IMR-90 (cell line): ENCODE data around the gene KMT2B.

Experiments
- CTCF ChIP-seq: conservative IDR thresholded peaks from 2 replicates; pipeline ENCODE4 v1.5.1; 2012; ENCODE audit warnings: mild to moderate bottlenecking, low read depth, low read length, improper control_type of control experiment
- MAFK ChIP-seq: IDR thresholded peaks from 2 replicates; pipeline ENCODE4 v1.6.1; 2012; ENCODE audit warnings: low read depth, low read length, improper control_type of control experiment
- MXI1 ChIP-seq: IDR thresholded peaks from 2 replicates; pipeline ENCODE4 v1.6.1; 2012; ENCODE audit warnings: low read depth, mild to moderate bottlenecking, low read length, moderate library complexity, borderline replicate concordance
- POLR2A ChIP-seq: IDR thresholded peaks from 2 replicates; pipeline ENCODE4 v1.6.1; 2012; ENCODE audit warnings: mild to moderate bottlenecking, low read depth, low read length
- RAD21 ChIP-seq: IDR thresholded peaks from 2 replicates; pipeline ENCODE4 v1.6.1; 2012; ENCODE audit warnings: low read length, improper control_type of control experiment
- SMC3 ChIP-seq: fragments of 150-350 bp; IDR thresholded peaks from 2 replicates; pipeline ENCODE4 v1.6.1; 2016; ENCODE audit warnings: low read depth, mild to moderate bottlenecking, antibody characterized with exemption, low read length, moderate library complexity

GRCh38 chr19:35673121-35673804 is 44.5 kb upstream of the KMT2B start:
- TF ChIP-seq MAFK = no peak
- TF ChIP-seq SMC3 = no peak
- TF ChIP-seq RAD21 = no peak
- TF ChIP-seq MXI1 = no peak
- no peak for TF ChIP-seq CTCF
- TF ChIP-seq POLR2A = no peak
